Skin epidermis (tissue), 12 donors: ENCODE results near the gene FXYD6.
"Not testable (repeated sequence)": the region's sequence is repeated elsewhere in the genome, so short reads cannot be mapped to it uniquely, and the experiment has no call there.

Source experiments
- H3K27ac ChIP-seq, 21 experiments: fragments of 200-600 bp; sonication (generic) in 11 of 21; one replicate each; pipeline ENCODE4 v1.5.0; 2020; ENCODE audit warnings: mild to moderate bottlenecking in 3 of 21, inconsistent platforms in 2 of 21, moderate library complexity in 2 of 21
- H3K4me3 ChIP-seq, 7 experiments: fragments of 200-600 bp; sonication (generic) in 2 of 7; one replicate each; pipeline ENCODE4 v1.5.0; 2020; ENCODE audit warnings: inconsistent platforms in 2 of 7, mild to moderate bottlenecking in 2 of 7, moderate library complexity in 1 of 7

Gene FXYD6, protein sequence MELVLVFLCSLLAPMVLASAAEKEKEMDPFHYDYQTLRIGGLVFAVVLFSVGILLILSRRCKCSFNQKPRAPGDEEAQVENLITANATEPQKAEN

DNA sequence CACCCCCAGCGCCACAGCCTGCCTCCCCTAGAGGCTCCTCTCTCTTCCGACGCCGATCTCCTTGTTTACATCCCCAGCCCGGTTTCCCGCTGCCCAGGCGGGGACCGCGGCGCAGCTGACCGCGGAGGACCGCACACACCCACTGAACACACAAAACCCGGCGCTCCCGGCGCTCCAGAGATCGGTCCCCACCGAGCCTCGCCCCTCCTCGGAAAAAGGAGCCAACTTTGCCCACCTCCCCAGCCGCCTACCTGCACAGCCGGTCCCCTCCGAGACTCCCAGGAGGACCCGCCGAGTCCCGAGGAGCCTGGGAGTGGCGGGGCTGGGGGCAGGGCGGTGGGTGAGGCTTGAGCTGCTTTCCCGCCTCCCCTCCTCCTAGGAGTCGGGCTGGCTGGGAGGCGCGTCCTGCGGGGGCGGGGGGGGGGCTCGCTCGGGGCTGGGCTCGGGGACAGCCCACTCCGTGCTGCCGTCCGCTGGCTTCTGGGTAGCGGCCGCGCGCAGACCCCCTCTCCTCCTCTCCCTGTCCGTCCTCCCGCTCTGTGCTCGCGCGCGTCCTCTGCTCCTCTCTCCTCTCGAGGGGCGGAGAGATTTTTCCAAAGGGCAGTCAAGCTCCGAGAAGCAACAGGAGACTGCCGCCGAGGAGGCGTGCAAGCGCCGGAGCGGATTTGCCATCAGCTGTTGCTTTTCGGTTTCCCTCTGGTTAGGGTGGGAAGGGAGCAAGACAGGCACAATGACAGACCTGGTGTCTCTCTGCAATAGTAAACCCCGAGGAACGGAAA lies at the start of gene FXYD6:
FXYD6 (minus strand) TSS at position 318 of the 779 bp plus-strand sequence. CDS start 33,882 bp downstream, outside the sequence.
- peak within 1 kb of the TSS in 6 of 21 experiments; percentile 3 to 62 (median 47) for H3K27ac ChIP-seq
- peak within 1 kb of the TSS; percentile 28 to 55 (median 43) for H3K4me3 ChIP-seq

DNA sequence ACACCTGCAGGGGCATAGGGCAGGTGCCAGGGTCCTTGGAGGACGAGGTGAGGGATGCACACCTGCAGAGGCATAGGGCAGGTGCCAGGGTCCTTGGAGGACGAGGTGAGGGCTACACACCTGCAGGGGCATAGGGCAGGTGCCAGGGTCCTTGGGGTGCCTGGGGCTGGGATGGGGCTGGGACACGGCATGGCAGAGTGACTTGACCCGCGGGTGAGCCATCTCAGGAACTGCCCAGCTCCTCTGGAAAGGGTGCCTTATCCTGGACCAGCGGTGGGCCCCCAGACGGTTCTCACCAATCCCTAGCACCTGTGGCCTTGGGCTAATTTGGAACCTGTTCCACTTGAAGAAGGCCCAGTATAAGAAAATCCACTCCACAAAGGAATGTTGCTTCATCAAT lies 49.7 kb upstream of the FXYD6 start:
- not testable (repeated sequence) for H3K27ac ChIP-seq, H3K4me3 ChIP-seq

DNA sequence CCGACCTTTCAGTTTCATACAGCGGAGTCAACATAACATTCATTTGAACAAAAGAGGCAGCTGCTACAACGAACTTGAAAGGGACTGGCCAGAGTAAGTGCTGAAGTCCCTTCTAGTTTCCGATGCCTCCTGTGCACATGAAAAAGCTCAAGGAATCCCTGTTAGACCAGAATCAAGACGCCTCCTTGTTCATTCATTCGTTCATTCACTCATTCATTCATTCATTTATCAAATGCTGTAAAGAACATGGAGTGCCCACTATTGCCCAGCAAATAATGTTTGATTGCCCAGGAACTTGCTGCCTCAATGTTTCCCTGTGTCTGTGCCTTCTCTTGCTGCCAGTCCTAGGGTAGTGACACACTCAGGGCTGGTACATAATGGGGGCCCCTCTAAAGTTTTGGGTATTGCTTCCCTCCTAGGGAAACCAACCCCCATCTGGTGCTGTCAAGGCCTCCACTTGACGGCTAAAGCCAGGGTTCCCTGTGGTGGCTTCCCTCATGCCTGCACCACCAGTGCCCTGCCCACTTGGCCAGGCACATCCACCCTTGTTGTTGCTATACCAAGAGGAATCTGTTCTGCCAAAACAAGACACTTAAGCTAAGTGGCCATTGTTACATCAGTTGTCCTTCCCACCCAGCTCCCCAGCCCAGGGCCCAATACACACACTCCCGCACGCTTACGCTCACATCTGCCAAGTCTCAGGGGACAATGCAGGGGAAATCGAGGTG lies 48.9 kb upstream of the FXYD6 start:
- no peak overlapping the region for H3K4me3 ChIP-seq

DNA sequence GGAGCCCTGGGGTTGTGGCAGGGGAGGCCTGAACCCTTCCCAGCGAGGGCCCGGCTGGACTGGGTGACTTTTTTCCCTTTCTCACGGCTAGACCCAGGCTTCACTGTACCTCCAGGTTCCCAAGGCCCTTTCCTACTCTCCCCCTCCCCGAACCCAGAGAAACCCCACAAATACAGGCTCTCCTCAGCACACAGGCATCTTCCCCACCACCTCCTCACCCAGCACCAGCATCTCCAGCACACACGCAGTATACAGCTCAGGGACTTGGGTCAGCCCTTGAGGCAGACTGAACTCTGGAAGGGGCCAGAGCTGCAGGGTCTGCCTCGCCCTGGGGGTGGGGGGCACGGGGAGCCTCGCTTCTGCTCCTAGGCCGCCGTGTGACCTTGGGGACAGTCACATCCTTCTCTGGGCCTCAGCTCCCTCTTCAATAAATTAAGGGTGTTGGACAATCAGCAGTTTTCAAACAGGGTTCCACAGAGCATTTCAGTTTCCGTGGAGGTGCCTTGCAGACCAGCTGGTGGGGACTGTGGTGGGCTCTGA lies 48.2 kb upstream of the FXYD6 start:
- H3K27ac ChIP-seq = no peak overlapping the region
- H3K4me3 ChIP-seq = no peak overlapping the region

More for the DNA sequence above, 48.9 kb upstream of the FXYD6 start:
- H3K27ac ChIP-seq = no peak overlapping the region

DNA sequence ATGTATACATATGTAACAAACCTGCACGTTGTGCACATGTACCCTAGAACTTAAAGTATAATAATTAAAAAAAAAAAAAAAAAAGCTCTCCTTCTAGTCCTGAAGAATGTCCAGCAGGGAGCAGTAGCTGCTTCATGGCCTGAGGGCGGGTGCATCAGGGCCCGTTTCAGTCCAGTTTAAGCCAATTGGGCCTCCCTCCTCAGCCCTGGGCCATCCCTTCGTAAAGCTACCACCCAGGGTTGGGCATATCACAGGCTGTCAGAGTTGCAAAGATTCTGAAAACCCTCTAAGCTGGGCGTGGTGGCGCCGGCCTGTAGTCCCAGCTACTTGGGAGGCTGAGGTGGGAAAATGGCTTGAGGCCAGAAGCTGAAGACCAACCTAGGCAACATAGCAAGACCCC lies 47.3 kb upstream of the FXYD6 start:
- Histone ChIP-seq H3K27ac (no peak overlapping the region), H3K4me3 (no peak overlapping the region)

DNA sequence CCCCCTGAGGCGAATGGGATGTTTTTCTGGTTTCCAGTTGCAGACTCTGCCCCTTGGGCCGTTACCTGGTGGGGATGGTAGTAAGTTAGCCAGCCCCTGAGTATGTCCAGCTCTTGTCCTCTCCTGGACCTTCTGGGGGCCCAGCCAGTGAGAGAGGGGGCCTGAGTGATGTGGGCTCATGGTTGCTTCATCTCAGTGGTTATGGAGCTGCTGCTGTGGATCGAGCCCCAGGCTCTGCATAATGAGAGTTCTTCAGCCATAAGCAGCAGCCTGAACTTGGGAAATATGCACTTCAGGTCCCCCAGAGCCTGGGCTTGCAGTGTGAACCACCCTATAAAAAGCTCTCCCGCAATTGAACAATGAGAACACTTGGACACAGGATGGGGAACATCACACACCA lies 46.8 kb upstream of the FXYD6 start:
- H3K4me3 ChIP-seq = no peak overlapping the region
- H3K27ac ChIP-seq = no peak overlapping the region

DNA sequence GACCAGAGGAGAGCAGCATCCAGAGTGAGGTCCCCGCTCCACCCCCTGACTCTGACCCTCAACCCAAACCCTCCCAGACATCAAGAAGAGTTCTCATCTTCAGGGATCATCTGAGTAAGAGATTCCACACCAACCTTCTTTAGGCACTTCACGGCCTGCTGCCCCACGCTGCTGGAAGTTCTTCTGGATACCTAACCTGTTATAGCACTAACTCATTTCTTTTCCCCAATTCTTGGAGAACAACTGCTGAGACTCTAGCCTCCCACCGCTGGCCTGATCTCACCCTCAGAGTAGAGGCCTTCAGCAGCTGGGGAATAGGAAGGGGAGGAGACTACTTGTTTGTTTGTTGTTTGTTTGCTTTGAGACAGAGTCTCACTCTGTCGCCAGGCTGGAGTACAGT lies 45.4 kb upstream of the FXYD6 start:
- no peak overlapping the region for H3K4me3 ChIP-seq
- no peak overlapping the region for H3K27ac ChIP-seq

DNA sequence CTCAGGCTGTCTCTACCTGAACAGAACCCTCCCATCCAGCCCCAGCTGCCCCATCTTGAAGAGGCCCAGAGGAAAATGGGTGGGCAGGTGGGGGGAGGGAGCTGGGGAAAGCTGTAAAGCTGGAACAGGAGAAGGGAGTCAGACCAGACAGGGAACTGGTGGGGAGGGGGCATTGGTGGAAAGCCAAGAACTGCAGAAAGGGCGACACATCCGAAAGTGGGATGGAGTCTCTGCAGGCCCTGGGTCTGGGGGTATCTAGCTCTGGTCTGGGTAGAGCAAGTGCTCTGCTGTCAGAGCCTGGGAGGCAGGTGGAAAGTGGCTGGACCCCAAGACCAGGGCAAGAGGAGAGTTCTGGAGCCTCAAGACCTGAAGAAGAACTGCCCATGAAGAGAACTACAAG lies 45.0 kb upstream of the FXYD6 start:
- no peak overlapping the region for H3K27ac ChIP-seq
- H3K4me3 ChIP-seq = no peak overlapping the region

DNA sequence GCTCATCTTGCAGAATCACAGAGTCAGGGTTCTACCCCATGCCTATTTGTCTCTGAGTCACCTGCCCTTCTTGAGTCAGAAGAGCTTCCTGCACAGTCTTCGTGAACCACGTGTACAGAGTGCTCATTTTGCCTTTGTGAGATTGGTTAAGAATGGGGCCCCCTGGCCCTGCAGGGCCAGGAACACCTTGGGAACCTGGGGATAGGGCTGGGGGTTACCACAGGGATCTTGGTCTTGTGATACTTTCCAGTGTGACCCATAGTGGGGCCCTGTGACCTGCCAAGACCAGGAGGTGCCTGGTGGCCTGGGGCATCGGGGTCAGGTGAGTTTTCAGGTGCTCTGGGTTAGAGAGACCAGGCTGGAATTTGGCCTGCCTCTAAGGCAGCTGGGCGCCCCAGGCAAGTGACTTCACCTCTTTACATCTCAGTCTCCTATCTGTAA lies 43.3 kb upstream of the FXYD6 start:
- H3K27ac ChIP-seq = no peak overlapping the region

DNA sequence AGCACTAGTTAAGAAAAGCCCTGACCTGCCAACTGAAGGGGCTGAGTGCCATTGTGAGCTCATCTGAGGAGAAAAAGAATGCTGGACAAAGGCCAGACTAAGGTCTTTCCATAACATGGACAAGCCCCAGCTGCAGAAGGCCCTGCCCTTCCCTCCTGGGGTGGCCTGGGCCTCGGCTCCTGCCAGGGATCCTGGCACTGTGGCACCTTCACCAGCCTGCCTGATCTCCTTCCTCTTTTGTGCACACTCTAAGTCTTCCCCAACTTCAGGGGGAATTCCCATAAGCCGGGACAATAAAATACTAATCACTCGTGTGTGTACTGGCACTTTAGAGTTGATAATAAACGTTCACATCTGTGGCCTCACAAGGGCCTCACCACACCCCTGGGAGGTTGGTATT lies 42.9 kb upstream of the FXYD6 start:
- Histone ChIP-seq H3K4me3 (no peak overlapping the region), H3K27ac (no peak overlapping the region)

More for the DNA sequence above, 43.3 kb upstream of the FXYD6 start:
- no peak overlapping the region for H3K4me3 ChIP-seq

DNA sequence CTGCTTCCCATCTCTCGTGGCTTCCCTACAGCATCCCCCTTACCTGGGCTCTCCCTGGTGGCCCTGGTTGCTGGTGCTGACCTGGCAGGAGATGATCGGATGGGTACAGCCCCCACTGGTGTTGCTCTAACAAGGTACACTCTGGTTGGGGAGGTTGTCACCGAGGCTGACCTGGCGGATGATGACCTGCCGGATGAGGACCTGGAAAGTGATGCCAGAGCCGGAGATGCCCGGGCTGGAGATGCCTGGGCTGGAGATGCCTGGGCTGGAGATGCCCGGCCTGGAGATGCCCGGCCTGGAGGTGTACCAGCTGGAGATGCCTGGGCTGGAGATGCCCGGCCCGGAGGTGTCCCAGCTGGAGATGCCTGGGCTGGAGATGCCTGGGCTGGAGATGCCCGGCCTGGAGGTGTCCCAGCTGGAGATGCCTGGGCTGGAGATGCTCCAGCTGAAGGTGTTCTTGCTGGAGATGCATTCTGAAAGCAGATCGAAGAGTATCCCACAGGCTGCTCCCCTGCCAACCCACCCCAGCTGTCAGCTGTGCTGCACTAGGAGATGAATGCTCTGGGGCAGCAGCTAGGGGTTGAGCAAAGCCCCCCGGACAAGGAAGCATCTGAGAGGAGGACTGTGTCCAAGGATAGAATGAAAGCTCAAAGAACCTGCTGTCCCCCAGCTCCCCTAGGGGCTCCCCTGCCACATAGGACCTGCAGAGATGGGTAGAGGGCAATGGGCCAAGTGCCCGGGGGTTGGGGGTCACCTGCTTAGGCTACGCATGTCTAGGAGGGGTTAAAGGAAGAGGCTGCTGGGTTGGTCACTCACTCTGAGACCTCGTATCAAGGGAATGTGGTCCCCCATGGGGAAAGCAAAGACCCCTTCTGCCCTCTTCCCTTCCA lies 42.2 kb upstream of the FXYD6 start:
- Histone ChIP-seq H3K4me3 (no peak overlapping the region), H3K27ac (no peak overlapping the region)

DNA sequence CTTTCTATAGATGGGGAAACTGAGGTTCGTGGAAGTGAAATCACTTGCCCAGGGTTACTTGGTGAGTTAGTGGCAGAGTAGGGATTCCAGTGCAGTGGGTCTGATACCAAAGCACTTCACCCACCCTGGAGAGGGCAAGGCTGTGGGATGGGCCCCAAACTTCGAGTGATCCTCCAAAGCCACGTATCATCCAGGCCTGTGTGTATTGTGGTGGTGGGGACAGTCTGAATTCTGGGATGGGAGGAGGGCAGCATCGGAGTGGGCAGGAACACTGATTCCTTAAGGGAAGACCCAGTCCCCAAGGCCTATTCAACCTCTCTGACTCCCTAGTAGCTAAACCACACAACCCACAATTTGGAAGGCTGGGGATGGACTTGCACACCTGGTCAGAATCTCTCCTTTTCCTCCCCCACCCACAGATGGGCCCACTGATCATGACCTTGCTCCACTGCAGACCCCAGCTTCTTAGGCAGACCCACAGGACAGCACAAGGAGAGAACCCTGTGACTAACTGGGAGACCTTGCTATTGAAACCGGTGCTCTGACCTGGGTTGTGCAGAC lies 41.2 kb upstream of the FXYD6 start:
- Histone ChIP-seq H3K27ac (no peak overlapping the region), H3K4me3 (no peak overlapping the region)

DNA sequence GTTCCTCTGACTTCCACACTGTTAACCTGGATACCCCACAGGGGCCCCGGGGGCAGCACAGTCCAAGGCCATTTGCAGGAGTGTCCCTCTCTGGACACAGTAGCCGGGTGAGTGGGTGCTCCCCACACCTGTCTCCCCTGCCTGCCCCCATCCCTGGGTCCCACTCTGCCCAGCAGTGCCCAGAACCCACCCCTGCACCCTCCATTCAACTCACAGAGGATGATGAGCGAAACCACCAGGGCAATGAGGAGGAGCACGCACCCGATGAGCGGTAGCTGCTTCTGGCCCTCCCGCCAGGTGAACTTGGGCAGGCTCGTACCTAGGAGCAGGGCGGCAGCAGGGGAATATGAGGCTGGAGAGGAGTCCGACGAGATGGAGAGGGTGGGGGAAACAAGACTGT lies 40.5 kb upstream of the FXYD6 start:
- Histone ChIP-seq H3K27ac (no peak overlapping the region), H3K4me3 (no peak overlapping the region)

DNA sequence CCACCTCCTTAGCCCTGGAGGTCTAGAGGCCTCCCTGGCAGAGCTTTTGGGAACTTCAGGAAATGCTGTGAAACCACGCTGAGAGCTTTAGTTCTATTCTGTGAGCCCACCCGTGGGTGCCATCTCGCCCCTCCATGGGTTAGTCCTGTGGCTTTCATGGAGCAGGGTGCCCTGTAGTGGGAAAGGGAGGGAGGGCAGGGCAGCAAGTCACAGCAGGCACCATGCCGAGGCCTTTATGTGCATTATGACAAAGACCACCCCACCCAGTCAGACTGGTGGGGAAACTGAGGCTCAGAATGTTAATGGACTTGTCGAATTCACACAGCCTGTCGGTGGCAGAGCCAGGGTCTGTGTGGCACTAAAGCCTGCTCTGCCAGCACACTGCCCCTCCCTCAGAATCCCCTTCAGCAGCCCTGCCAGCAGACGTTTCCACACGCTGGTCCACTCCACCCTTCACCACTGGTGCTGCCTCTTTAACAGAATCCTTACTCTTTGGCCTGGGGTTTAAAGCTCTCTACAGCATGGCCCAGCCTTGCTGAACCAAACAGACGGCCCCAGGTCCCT lies 39.3 kb upstream of the FXYD6 start:
- H3K4me3 ChIP-seq = no peak overlapping the region
- H3K27ac ChIP-seq = no peak overlapping the region

DNA sequence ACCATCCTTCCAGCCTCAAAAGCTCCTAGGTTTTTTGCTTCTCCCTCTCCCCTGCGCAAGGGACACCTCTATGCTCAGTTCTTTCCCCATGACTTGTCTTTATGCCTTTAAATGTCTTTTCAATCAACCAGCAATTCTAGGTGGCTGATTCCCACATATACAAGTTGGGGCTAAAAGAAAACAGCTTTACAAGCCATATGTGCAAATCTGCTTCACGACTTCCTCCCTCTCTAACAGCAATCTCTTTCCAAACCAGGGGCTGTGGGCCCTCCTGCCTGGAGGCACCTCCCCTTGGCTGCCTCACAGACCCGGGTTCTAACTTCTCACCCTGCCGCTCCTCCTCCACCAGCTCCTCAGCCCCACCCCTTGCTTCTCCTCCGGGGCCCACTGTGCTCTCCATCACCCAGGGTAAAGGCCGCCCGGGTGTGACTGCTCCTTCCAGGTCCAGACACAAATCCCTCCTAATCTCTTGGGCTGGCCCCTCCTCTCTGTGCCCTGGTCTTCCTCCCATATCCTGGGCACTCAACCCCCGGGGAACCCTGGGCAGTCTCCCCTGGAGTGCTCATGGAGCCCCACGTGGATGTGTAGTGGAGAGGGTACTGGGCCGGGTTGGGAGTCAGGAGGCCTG lies 38.6 kb upstream of the FXYD6 start:
- Histone ChIP-seq H3K27ac (no peak overlapping the region), H3K4me3 (no peak overlapping the region)

DNA sequence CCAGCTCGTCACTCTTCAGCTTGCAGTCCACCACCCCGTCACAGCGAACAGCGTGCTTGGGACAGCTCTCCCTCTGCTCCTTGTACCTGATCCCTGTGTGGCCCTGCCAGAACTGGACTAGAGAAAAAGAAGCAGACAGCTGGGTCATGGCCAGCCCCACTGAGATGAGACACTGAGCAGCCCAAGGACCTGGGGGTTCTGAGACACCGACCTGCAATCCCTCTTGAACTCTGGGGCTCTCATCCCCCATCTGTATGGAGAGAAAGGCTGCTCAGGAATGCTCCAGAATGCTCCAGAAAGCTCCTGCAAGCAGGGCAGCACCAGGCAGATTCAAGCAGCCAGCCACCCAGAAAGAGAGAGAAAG lies 37.9 kb upstream of the FXYD6 start:
- Histone ChIP-seq H3K4me3 (no peak overlapping the region), H3K27ac (no peak overlapping the region)

DNA sequence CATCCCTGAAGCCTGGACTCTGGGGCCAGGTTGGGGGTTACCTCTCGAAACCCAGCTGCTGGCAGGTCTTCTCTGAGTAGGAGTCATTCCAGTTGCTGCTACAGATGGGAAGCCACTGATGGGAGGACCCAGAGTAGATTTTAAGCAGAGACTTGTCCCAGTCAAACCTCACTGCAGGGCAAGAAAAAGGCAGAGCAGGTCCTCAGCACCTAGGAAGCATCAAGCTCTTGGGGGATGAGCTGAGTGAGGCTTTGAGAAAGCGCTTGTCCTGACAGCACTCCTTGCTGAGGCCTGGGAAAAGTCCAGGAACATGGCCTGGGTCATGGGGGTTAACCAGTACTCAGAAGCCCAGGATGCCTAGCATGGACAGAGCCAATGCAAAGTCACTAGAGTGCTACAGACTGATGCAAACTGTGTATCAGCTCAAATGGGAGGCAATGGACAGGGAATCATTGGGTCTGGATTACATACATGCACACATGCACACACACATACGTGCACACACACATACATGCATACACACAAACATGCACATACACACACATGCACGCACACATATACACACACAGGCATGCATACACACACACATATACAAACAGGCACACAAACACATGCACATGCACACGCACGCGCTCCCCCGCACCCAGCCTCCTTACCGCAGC lies 37.4 kb upstream of the FXYD6 start:
- H3K27ac ChIP-seq = no peak overlapping the region
- no peak overlapping the region for H3K4me3 ChIP-seq

DNA sequence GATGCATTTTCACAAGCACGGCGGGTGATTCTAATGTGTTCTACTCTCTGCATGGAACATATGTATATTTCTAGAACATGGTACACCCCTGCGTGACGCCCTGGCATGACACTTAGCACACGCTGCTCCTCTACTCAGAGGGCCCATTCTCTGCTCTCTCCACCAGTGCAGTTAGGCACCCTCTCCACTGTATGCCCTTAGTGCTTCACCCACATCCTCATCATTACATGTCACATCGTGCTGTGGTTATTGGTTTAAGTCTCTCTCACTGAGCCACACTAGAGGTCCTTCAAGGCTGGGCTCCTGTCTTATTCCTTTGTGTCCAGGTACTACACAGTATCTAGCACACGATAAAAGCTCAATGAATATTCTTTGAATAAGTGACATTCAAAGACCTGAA lies 36.0 kb upstream of the FXYD6 start:
- no peak overlapping the region for H3K4me3 ChIP-seq
- no peak overlapping the region for H3K27ac ChIP-seq
